Measurements from ENCODE around the gene B4GALT7. TPM values are rescaled to one million over a fixed set of nuclear protein-coding genes. Genes with fewer than 3 reads are reported as not detected.
A peak's percentile ranks its signal among the peaks of the same experiment; 100 is the strongest.

B4GALT7 gene
- total RNA-seq, 2 donors from 2014 or later: 27.4 to 33.7 TPM

- Histone ChIP-seq H3K4me1 (ENCODE audit: control insufficient read depth, insufficient read depth, low read length) (no peaks in the 10 kb centered on the region), H3K36me3 (ENCODE audit: control insufficient read depth, insufficient read depth, low read length) (no peaks in the 10 kb centered on the region), H3K27ac (ENCODE audit: low read depth, low read length) (no peak overlapping the region), H3K4me3 (ENCODE audit: low read length) (no peak overlapping the region), H3K9me3 (ENCODE audit: control insufficient read depth, low read length) (no peaks in the 10 kb centered on the region), H3K9ac (ENCODE audit: extremely low read depth, low read length, poor library complexity, severe bottlenecking) (no peak overlapping the region), H3K27me3 (ENCODE audit: control insufficient read depth, insufficient read depth, low read length, poor library complexity, severe bottlenecking) (no peaks in the 10 kb centered on the region)
- Mint-ChIP-seq H3K4me3 (no peak overlapping the region), H3K36me3 (ENCODE audit: low read depth) (no peaks in the 10 kb centered on the region), H3K27me3 (ENCODE audit: insufficient read depth) (peaks cover 8% of the 10 kb centered on the region), H3K9me3 (no peaks in the 10 kb centered on the region), H3K4me1 (no peaks in the 10 kb centered on the region), H3K27ac (no peak overlapping the region)
- WGBS, 2 experiments (ENCODE audit: insufficient coverage in 1 of 2, insufficient read length in 1 of 2): 88 to 91% methylated on average over 1 of the region's 1 CpG
- DNase-seq: no peak
- no peak for TF ChIP-seq CTCF (conservative IDR thresholded peaks at IDR 0.05)
Observed at GRCh38 chr5:177575488-177575887, 24.4 kb upstream of the B4GALT7 start.

- Histone ChIP-seq H3K36me3 (ENCODE audit: control insufficient read depth, insufficient read depth, low read length) (no peaks in the 10 kb centered on the region), H3K4me1 (ENCODE audit: control insufficient read depth, insufficient read depth, low read length) (no peaks in the 10 kb centered on the region), H3K27ac (ENCODE audit: low read depth, low read length) (no peak overlapping the region), H3K9me3 (ENCODE audit: control insufficient read depth, low read length) (no peaks in the 10 kb centered on the region), H3K9ac (ENCODE audit: extremely low read depth, low read length, poor library complexity, severe bottlenecking) (no peak overlapping the region), H3K4me3 (ENCODE audit: low read length) (no peak overlapping the region), H3K27me3 (ENCODE audit: control insufficient read depth, insufficient read depth, low read length, poor library complexity, severe bottlenecking) (no peaks in the 10 kb centered on the region)
- no peak for DNase-seq
- peak; percentile 15 for TF ChIP-seq CTCF (conservative IDR thresholded peaks at IDR 0.05)
- Mint-ChIP-seq H3K4me3 (no peak overlapping the region), H3K36me3 (ENCODE audit: low read depth) (no peaks in the 10 kb centered on the region), H3K27ac (no peak overlapping the region), H3K27me3 (ENCODE audit: insufficient read depth) (peaks cover 10% of the 10 kb centered on the region), H3K4me1 (no peaks in the 10 kb centered on the region), H3K9me3 (no peaks in the 10 kb centered on the region)
- 82 to 85% methylated on average over 10 of the region's 10 CpGs for WGBS, 2 experiments (ENCODE audit: insufficient coverage in 1 of 2, insufficient read length in 1 of 2)
Observed at GRCh38 chr5:177576169-177576568, 23.8 kb upstream of the B4GALT7 start.

- DNase-seq: no peak
- H3K4me1 Mint-ChIP-seq: no peaks in the 10 kb centered on the region
- Histone ChIP-seq H3K36me3 (ENCODE audit: control insufficient read depth, insufficient read depth, low read length) (no peaks in the 10 kb centered on the region), H3K27ac (ENCODE audit: low read depth, low read length) (no peak overlapping the region), H3K9me3 (ENCODE audit: control insufficient read depth, low read length) (no peaks in the 10 kb centered on the region), H3K9ac (ENCODE audit: extremely low read depth, low read length, poor library complexity, severe bottlenecking) (no peak overlapping the region), H3K27me3 (ENCODE audit: control insufficient read depth, insufficient read depth, low read length, poor library complexity, severe bottlenecking) (peaks cover 3% of the 10 kb centered on the region), H3K4me3 (ENCODE audit: low read length) (no peak overlapping the region), H3K4me1 (ENCODE audit: control insufficient read depth, insufficient read depth, low read length) (no peaks in the 10 kb centered on the region)
- no peaks in the 10 kb centered on the region for H3K36me3 Mint-ChIP-seq (ENCODE audit: low read depth)
- no peak overlapping the region for H3K4me3 Mint-ChIP-seq
- peaks cover 10% of the 10 kb centered on the region for H3K27me3 Mint-ChIP-seq (ENCODE audit: insufficient read depth)
- no peak overlapping the region for H3K27ac Mint-ChIP-seq
- H3K9me3 Mint-ChIP-seq: no peaks in the 10 kb centered on the region
- WGBS, 2 experiments (ENCODE audit: insufficient coverage in 1 of 2, insufficient read length in 1 of 2): 85 to 94% methylated on average over 5 to 8 of the region's 8 CpGs
- TF ChIP-seq CTCF (conservative IDR thresholded peaks at IDR 0.05): no peak
Observed at GRCh38 chr5:177578316-177578715, 21.6 kb upstream of the B4GALT7 start.
